HG02798 (cell line): Measurements from ENCODE around the gene SURF6.
"Not testable (repeated sequence)": the region's sequence is repeated elsewhere in the genome, so short reads cannot be mapped to it uniquely, and the experiment has no call there.

Source experiments
- ATAC-seq: cut with Tn5 transposase; IDR thresholded peaks from one replicate; pipeline ENCODE4 v1.9.1; 2021; ENCODE audit warnings: mild to moderate bottlenecking; ENCODE audit not compliant: unreplicated experiment, poor library complexity

Gene SURF6

DNA sequence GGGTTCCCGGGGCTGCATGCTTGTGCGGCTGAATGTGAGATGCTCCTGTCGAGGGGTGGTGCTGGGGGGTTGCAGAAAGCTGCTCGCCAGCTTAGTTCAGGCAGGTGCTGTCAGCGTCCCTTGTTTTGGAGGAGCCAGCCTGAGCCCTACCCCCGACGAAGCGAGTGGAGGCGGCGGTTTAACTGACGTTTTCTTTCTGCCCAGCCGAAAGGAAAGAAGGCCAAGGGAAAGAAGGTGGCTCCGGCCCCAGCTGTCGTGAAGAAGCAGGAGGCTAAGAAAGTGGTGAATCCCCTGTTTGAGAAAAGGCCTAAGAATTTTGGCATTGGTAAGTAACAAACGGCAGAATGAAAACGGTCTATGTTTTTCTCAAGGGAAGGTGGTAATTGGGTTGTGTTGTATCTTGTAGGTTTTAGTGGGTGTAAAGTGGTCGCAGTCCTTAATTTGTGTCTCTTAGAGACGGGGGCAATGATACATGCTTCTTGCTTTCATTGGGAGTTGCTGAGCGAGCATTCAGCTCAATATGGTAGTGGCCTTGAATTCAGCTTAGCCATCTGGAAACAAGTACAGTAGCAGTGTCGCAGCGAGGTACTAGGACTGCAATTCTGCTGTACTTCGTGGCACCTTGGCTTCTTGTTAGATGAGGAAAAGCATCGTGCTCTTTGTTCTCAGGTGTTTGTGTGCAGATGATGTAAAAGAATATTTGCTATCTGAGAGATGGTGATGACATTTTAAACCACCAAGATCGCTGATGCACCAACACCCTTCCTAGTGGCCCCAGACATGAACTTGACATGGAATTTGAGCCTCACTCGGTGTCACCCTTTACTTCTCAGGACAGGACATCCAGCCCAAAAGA lies 13.0 kb upstream of the SURF6 start:
- ATAC-seq: no peak

DNA sequence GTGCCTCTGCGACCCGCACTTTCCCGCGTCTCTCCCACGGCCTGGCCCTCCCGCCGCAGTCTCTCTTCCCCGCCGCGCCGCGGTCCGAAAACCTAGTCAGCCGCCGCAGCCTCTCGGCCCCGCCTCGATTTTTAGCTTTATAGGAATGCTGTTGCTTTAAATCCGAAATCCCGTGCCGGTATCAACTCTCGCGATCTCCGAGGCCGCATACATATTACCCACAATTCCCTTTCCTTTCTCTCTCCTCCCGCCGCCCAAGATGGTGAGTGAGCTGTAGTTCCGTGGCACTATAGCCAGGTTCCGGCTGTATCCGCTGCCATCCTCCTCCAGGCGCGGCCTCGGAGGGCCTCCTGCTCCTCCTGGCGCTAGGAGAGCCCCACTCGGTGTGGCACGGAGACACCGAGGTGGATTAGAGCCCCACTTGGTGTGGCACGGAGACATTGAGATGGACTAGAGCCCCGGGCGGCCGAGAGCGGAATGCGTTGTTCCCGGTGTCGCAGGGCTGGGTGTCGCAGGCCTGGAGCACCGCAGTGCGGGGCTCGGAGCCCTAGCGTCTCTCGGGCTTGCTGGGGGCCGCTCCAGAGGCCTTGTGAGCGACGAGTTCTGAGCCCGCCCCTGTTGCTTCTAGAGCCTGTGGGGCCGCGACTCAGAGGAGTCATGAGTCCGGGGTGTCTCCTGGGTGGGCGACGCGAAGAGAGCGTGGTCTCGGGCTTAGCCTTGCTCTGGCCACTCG lies 12.2 kb upstream of the SURF6 start, which contains the start of the genes MED22 and RPL7A:
TSS of gene MED22 (minus strand) at position 147 of the 733 bp plus-strand sequence. CDS start 1,469 bp downstream, outside the sequence.
TSS of gene RPL7A (plus strand) at position 234 of the 733 bp plus-strand sequence. CDS start at position 260, 26 bp downstream.
- peak; percentile 70 for ATAC-seq

DNA sequence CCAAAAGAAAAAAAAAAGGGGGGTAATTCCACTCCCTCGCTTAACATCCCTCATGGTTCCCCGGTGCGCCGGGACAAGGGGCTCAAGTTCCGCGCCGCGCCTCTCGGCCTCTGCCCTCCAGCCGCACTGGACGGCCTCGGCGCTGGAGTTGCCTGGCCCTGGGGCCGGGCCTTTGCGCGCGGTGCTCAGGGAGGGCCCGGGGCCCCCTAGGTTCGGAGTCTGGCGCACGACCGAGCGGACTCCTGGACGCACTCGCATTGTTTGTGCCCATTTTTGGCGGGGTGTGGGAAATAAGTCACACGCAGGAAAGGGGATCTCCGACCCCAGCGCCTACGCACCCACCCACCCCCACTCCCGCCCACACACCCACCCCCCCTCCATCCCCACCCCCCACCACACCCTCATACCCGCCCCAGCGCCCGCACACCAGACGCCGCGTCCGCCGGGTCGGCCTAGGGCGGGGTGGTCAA lies 11.6 kb upstream of the SURF6 start:
- ATAC-seq: peak; percentile 20

DNA sequence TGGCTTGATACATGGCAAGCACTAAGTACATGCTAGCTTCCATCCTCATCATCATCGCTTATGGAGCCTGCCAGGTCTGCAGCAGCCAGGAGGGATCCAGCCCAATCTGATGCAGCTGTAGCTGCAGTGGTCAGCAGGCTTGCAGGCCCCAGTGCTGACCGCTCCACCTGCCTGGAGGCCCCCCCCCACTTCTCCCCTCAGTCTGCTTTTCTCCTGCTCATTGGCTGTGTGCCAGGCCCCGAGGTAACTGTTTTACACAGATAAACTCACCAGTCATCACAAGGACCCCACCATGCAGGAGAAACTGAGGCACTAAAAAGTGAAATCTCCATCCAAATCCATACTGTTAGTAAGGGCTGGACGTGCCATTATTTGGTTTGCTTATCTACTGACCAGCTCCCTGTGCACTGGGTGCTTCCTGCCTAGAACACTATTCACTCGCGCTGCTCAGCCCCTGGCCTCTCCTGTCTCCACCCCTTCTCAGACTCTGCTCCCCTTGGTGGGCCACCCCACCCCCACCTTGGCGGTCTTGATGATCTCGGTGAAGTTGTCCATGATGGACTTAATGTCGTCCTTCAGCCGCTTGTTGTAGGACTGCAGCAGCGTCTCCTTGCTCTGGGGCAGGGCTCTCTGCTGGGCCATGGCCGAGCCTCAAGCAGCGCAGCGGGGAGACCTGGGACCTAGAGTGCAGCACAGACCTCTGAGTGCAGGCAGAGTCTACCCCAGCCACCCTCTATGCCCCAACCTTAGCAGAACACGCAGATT lies 10.2 kb upstream of the SURF6 start:
- no peak for ATAC-seq

- ATAC-seq: no peak
These were observed 9.6 kb upstream of the SURF6 start for GRCh38 chr9:133345596-133345995.

- no peak for ATAC-seq
These were observed 9.0 kb upstream of the SURF6 start for GRCh38 chr9:133344979-133345378.

- ATAC-seq: no peak
These were observed 8.1 kb upstream of the SURF6 start for GRCh38 chr9:133344071-133344470.

DNA sequence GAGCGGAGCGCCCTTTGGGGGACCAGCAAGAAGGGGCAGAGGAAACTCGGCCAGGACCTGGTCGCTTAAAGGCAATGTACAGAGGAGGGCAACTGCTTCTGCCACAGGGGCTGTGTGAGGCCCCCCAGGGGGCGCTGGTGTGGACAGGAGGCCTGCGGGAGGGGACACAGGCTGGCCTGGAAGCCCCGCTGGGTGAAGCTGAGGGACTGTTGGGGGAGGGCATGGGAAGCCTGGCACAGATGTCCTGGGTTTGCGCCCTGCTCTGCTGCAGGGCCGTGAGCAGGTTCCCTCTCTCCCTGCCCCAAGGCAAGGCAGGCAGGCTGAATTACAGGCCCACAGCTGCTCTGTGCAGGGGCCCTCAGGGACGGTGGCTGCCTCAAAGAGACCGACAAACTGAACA lies 6.6 kb upstream of the SURF6 start:
- no peak for ATAC-seq

DNA sequence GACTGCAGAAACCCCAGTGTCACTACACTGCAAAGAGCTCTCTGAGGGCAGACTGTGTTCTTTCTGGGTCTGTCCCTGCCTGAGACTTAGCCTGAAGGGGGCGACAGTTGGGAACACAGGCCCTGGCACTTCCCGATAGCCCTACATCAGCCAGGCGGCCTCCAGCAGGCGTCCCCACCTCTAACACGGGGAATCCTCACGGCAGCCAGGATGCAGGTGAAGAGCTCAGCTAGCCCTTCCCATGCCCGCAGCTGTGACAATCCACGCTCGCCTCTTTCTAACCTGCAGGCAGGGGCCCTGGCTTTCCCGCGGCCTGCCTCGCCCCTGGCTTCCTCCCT lies 6.0 kb upstream of the SURF6 start:
- ATAC-seq: no peak

- no peak for ATAC-seq
These were observed 5.5 kb upstream of the SURF6 start for GRCh38 chr9:133341369-133342068.

GRCh38 chr9:133340916-133341315 lies 4.9 kb upstream of the SURF6 start:
- ATAC-seq: no peak

GRCh38 chr9:133340256-133340655 lies 4.3 kb upstream of the SURF6 start:
- no peak for ATAC-seq

DNA sequence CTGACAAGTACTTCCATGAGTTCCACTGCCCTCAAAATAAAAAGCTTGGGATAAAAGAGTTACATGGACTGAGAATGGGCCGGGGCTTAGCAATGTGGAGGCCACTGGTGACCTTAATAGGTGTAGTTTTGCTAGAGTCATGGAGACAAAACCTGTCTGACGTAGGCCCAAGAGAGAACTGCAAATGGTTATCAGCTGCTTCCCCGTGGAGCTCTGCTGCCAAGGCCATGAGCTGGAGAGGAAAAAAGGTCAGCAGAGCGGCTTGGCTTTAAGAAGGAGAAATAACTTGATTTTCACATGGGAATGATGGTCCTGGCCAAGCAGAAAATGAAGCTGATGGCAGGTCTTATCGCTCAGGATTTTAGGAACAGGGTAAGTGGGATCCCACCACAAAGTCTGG lies 3.7 kb upstream of the SURF6 start:
- no peak for ATAC-seq

DNA sequence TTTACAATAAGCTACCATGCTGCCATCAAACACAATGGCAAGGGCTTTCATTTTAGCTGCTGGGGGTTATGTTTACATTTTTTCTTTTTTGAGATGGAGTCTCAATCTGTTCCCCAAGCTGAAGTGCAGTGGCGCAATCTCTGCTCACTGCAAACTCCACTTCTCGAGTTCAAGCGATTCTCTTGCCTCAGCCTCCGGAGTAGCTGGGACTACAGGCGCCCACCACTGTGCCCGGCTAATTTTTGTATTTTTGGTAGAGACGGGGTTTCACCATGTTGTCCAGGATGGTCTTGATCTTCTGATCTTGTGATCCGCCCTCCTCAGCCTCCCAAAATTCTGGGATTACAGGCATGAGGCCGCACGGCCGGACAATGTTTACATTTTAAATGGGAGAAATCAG lies 1.1 kb downstream of the SURF6 start:
- not testable (repeated sequence) for ATAC-seq

DNA sequence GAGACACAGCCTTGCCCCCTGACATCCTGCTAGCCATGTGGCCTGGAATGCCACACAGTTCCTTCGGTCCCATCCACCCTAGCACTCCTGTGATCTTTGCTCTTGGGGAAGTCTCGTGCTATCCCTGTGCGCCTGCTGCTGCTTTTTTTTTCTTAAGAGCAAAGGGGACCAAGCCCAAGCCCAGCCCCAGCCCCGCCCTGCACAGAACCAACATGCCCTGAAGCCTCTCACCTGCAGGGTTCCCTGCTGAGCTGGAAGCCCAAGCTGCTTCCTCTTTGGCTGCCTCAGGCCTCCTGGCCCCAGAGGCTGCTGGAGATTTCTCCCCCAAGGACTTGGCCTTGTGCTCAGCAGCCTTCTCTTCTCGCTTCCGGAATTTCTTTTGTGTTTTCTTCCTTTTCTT lies 1.8 kb downstream of the SURF6 start:
- no peak for ATAC-seq

DNA sequence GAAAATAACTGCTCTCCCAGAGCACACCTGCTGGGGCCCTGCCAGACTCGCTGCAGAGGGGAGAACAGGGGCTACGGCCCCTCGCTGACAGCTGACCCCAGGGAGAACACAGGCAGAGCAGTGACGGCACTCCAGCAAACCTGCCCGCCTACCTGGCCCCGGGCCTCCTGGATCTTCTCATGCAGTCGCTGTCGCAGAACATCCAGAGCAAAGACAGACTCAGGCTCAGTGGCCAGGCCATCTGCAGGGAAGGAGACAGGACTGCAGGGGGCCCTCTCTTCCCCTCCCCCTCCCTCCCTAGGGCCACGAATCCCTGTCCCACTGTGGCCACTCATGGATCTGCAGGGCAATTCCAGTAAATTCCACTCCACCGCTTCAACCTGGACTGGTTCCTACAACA lies 2.4 kb downstream of the SURF6 start:
- no peak for ATAC-seq

DNA sequence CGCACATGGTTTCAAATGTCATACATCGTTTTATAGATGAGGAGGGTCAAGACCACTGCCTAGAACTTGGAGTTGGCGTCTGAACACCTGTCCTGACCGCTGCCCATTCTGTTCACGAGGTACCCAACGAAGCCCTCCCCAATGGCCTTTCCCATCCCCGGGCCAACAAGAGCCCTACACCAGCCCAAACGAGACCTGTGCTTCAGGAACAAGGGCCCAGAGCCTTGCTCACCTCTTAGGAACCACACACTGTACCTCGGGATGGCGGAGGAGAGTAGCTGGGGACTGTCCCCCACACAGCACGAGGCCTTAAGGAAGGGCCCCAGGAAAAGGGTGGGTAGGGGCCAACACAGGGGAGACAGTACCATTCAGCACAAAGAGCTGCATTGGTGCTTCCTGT lies 3.0 kb downstream of the SURF6 start:
- ATAC-seq: no peak

DNA sequence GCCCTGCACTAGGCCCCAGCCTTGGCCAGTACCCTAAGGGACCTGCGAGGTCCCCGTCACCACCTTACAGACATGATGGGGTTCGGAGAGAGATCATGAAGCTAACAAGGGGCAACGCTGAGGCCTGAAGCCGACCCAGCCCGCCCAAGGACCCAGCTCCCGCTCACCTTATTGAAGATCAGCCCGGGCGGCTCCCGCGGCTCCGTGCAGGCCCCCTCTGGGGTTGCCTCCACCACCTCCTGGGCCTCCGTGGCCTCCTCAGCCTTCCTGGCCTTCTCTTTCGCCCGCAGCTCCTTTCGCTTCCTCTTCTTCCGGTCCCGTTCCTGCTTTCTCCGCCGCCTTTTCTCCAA lies 3.6 kb downstream of the SURF6 start:
- no peak for ATAC-seq

DNA sequence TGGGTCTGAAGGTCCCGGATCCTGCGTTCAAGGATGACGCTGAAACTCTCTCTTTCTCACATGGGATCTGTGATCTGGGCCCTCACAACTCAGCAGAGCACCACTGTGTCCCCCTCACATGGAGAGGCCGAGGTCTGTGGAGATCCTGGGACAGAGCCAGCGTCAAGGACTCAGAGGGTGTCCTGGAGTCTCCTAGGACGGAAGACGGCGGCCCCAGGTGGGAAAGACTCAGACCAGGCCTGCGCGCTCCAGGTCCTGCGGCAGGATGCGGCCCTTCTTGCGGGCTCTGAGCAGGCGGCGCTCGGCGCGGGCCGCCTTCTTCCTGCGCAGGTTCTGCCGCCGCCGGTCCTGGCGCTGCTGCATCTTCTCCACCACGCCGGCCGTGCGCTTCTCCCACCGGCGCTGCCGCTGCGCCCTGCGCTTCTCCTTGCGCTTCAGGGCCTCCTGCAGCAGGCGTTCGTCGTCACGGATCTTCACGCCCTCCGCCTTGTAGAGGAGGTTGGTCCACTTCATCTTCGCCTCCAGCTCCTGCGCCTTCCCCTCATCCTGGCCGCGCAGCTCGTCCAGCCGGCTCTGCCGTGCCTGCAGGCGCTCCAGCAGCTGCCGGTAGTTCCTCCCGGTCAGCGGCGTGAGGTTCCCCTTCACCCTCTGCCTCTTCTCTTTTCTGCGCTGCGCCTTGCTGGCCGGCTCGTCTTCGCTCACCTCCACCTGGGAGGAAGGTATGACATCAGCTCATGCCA lies 4.2 kb downstream of the SURF6 start:
- no peak for ATAC-seq

GRCh38 chr9:133331221-133331620 lies 4.8 kb downstream of the SURF6 start:
- no peak for ATAC-seq
